NCI-H187 (cell line): ENCODE measurements around the gene DMKN.
"Not testable (repeated sequence)": the region's sequence is repeated elsewhere in the genome, so short reads cannot be mapped to it uniquely, and the experiment has no call there.

Experiments
- DNase-seq, 2 experiments: peaks; one replicate each; lab custom pipeline; 2025; lab: John Stamatoyannopoulos, UW

Gene DMKN

DNA sequence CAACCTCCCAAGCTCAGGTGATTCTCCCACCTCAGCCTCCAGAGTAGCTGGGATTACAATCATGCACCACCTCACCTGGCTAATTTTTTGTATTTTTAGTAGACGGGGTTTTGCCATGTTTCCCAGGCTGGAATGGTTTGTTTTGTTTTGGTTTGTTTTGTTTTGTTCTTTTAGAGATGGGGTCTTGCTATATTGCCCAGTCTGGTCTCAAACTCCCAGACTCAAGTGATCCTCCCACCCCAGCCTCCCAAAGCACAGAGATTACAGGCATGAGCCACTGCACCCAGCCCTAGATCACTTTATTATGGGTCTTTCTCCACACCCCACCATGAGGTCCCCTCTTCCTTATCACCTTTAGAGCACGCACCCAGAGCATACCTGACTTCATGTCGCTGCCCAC lies 15.2 kb downstream of the DMKN start:
- no peak for DNase-seq

DNA sequence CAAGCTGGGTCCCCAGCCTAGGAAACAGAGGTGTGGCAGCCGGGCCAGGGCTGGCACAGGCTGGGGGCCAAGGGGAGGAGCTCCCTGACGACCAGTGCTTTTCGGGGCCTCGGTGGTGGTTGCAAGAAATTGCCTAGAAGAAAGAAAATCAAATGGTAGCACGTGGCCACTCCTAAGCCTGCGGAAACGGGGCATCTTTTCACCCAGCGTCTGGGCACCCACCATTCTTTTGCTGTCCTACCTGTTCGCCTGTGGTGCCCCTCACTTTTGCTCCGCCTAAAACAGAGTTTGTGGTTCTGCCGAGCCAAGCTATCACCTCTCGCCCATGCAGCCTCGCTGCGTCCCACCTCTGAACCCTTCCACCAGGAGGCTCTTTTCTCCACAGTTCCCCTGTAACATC lies 16.0 kb downstream of the DMKN start:
- DNase-seq = no peak

DNA sequence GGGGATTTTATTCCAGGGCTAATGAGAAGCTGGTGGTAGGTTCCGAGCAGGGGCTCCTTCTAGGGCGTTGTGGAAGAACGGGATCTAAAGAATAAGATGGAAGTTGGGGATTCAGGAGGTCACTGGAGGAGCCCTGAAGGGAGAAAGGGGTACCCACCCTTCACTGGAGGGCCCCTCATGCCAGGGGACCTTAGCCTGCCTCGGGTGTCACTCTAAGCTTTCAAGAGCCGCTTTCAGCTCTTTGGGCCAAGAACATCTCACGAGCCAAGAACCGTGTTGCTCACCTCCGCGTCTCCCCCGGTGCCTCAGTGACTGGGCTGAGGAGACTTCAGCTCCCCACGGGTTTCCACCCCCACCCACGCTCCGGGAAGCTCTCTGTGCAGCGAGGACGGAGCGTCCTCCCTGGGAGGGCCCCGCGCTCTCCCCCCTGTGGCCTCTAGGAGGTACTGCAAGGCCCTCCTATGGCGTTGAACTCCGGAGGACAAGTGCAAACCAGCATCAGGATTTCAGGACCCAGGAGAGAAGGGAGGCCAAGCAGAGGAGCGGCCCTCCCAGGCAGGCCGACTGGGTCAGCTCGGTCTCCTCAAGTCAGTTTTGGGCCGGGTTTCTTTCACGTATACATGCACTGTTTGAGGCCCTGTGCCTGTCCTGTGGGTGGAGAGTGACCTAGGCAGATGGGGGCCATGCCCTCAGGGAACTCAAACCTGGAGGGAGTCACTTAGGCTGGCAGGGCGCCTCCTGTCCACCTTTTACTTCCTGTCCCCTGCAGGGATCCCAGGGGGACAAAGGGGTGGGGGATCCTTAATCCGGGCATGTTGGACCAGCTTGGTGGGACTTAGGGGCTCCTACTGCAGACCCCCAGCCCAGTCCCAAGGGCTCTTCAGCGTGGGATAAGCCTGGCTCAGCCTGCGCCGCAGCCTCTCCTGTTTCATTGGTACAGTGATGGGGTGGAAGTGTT lies 18.1 kb downstream of the DMKN start:
- no peak for DNase-seq

DNA sequence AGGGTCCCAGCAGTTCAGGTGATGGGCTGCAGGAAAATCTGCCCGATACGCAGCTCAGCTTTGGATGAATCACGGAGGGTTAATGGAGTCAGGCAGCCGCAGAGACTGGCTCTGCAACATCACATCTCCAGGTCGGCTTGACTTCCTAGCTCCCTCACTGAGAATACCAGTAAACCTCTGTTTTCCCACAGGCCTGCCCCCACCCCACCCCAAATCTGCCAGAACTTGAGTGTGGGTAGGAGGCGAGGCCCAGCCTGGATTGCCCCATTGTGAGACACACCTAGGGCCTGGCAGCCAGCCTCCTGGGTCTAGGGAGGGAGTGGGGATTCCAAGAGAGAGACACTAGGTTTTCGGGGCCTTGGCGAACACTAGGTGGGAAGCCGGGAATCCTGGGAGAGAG lies 19.5 kb downstream of the DMKN start:
- DNase-seq = no peak

DNA sequence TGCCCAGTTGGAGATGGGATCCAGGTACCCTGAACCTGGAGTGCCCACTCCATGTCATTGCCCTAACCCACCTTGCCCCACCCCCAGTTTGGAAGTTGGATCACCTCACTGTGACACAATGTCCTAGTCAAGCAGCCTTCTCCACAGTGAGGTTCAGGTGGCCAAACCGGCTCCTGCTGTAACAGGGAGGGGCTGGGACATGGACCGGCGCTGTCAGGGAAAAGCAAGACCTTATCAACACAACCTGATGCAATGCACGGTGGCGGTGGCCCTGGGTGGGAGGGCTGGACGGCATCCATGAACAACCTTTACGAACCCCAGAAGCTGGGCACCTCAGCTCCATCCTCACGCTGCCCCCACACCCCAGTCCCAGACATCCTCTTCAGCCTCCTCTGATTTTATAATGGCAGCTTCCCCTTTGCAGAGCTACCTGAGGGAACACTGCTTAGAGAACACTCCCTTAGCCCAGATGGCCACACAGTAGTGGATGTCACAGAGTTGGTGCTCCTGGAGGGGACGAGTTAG lies 21.6 kb downstream of the DMKN start:
- DNase-seq = no peak

DNA sequence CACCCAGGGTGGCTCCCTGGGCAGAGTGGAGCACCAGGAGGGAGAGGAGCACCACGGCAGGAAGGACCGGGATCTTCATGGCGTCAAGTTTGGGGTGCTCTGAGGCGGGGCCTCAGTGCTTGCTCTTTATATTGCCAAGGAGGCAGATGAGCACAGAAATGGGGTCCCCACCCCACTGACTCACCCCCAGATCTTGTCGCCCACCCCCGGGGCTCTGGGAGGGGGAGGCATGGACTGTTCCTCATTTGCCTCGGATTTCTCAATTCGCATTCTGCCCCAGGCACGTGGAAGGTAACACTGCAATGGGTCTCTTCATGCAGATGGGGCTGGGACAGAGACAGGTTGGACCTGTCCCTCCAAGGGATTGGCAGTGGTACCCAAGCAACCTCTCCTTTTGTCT lies 23.1 kb downstream of the DMKN start, which contains the start of gene KRTDAP:
Gene KRTDAP, minus strand, starts transcription at position 101 of the 400 bp plus-strand sequence. Its CDS starts 22 bp downstream, at position 79.
- no peak for DNase-seq

DNA sequence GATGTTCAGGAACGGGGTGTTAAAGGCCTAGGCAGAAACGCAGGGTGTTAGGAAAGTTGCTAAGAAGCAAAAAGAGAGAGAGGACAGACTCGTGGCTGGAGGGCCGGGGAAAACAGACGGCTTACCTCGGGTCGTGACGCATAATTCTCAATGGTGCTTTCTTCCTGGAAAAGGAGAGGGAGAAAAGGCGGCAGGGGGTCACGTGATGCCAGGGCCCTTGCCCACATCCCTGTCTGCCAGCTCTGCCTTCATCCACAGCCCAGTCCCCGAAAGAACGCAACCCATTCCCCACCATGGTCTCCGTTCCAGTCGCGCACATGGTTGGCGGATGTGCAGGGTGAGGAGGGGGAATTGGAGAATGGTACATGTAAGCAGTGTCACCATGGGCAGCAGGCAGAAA lies 24.8 kb downstream of the DMKN start:
- no peak for DNase-seq

DNA sequence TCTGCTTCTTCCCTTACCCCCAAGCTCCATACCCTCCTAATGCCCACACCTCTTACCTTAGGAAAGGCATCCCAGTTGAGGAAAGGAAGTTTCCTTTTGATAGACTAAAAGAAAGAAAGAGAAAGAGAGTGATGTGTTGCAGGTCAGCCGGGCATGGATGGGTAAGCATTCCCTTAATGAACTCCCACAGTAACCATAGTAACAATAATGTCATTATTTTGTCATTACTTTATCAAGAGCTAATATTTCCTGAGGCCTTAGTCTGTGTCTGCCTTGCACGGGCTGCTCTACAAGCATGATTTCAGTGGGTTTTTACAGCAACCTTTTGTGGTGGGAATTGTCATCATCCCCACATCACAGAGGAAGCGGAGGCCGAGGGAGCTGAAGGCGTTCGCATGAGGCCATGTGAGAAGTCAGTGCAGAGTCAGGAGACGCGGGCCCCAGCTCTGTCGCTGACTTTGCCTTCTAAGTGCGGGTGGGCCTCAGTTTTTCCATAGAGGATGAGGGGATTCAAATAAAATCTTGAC lies 25.7 kb downstream of the DMKN start:
- no peak for DNase-seq

DNA sequence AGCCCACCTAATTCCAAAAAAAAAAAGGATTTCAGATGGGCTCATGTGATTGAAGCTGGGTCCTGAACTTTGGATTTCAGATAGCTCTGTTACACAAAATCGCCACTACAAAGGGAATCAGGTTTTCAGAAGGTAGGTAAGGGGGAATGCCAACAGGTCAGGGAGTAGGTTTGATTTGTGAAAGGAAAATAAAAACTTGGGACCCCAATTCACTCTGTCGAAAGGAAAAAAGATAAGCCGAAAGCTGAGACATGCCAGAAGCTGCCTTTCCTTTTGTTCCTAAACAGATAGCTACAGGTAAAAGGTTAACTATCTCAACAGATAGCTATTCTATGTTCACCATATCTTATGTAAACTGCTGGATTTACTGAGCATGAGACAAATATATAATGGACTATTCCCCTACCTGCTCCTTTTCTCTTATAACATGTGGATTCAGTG lies 27.2 kb downstream of the DMKN start:
- no peak for DNase-seq

DNA sequence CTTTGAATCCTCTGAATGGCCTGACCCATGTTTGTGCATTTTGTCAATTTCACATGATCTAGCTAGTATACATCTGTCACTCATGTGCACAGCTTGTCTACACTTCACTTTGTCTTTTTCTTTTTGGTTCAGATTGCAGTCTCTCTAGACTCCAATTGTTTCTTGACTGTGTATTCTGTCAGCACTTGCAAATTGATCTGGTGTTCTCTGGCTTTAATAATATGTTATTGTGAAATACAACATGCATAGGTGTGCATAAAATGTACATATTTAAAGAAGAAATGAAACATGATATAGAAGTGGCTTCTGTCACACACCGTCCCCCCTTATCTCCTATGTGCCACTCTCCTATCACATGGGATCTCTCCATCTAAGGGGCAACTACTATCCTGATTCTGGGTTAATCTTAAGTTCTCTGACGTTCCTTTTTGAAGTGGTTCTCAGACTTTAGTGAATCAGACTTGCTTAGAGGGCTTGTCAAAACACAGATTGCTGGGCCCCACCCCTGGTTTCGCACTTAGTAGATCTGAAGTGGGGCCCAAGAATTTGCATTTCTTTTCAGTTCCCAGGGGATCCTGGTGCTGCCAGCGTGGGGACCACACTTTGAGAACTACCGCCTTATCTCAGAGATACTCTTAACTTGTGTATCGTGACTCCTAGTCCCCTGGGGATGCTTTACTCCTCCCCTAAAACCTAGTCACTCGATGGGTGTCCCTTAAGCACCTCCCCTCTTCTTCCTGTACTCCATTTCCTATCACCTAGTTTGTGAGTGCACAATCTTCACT lies 29.0 kb downstream of the DMKN start:
- DNase-seq = no peak

DNA sequence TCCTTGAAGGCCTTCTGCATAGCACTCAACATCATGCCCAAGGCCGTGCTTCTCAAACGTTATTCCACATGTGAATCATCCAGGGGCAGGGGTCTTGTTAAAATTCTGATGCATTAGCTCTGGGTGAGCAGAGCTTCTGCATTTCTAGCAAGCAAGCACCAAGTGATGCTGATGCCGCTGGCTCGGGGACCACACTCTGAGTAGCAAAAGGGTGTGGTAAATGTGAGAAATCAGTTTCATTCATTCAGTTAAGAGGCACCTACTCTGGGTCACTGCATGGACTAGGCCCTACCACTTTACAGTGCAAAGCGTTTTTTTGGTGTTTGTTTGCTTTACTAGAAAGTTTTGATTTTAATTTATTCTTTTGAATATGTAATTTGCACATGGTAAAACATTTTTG lies 30.4 kb downstream of the DMKN start:
- no peak for DNase-seq

DNA sequence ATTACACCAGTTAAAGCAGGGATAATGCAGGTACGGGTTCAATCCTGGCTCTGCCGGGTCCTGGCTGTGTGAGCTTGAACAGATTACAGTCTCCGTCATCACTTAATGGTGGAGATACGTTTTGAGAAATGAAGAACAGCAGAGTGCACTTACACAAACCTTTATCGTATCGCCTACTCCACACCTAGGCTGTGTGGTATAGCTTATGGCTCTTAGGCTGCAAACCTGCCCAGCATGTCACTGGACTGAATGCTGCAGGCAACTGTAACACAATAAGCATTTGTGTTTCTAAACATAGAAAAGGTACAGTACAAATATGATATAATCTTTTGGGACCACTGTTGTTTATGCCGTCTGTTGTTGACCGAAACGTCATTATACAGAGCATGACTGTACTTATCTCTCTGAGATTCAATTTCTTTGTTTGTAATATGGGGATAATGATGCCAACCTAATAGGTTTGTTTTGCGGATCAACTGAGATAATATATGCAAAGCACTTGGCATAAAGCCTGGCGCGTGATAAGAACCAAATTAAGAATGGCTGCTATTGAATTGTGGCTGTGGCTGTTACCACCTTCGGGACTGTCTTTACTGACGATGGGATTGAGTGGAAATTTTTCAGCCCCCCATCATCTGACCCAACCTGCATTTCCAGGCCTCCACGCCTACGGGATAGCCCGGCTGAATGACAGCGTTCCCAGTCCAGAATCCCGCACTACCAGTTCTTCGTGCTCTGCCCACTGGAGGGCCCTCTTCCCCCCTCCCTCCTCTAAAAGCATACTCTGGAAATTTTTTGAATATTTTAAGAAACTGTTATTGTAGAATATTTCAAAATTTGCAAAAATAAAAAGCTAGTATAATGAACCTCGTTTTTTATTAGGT lies 34.4 kb downstream of the DMKN start:
- DNase-seq = no peak

DNA sequence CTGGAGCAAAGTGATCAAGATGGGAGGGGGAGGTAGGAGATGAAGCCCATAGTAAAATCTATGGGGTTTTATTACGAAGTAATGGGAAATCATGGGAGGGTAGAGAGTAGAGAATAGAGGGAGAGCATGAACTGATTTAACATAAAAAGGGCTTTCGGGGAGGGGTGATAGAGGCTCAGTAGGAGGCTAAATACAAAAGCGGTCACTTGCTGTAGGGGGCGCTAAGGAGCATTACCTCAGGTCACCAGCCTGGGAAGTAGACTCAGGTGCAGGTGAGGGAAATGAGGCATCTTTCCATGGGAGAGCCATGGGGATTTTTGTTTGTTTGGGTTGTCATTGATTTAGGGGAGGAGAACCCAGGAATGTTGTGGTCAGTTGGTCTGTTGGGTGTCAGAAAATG lies 37.3 kb downstream of the DMKN start:
- no peak for DNase-seq

DNA sequence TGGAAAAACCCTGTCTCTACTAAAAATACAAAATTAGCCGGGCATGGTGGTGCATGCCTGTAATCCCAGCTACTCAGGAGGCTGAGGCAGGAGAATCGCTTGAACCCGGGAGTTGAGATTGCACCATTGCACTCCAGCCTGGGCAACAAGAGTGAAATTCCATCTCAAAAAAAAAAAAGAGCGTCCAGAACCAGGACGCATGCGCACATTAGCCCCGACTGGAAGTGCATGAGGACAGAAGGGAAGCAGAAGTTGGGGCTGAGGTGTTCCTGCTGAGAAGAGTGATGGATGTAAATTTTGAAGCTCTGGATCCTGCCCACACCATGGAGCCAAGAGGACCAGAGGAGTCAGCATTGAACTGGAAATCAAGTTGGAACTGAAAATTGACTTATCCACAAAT lies 38.9 kb downstream of the DMKN start:
- not testable (repeated sequence) for DNase-seq

DNA sequence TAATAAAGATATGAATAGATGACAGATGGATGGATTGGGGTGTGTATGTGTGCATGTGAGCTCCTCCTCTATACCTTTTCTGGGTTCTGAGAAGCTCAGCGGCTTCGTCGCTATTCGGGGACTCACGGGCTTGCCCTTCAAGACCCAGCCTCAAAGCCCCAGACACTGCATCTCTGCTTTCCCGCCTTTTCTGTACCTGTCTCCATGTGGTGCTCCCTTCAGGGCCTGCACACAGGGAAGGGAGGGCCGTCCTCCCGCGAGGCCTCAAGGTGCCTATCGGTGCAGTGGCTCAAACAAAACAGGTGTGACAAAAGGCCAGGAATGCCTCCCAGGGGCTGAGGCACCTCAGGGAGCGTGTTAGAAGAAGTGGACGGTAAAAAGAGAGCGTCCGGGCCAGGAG lies 39.3 kb downstream of the DMKN start:
- DNase-seq = no peak

DNA sequence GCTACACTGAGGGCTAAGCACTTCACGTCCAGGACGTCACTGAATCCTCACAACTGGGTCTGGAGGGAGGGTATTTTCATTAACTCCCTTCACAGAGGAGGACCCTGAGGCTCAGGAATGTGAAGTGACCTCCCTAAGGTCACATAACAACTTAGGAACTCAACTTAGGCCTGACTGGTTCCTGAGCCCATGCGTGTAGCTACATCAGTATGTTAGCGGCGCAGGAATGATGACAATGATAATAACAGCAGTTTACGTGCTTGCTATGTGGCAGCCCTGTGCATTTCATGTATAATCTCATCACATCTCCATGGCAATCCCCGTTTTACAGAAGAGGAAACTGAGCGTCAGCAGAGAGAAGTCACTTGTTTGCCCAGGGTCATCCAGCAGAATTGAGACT lies 41.5 kb downstream of the DMKN start:
- DNase-seq = no peak

DNA sequence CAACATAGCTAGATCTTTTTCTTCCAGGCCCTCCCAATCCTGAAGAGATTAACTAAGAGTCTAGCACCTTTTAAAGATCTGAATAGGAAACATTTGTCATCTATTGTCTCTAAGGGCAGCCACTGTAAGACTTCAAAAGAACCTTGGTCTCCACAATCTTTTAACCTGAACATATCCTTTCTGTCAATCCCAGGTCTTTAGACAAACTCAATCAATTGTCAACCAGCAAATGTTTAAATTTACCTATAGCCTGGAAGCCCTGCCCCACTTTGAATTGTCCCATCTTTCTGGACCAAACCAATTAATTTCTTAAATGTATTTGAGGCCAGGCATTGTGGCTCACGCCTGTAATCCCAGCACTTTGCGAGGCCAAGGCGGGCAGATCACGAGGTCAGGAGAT lies 42.4 kb downstream of the DMKN start:
- not testable (repeated sequence) for DNase-seq

DNA sequence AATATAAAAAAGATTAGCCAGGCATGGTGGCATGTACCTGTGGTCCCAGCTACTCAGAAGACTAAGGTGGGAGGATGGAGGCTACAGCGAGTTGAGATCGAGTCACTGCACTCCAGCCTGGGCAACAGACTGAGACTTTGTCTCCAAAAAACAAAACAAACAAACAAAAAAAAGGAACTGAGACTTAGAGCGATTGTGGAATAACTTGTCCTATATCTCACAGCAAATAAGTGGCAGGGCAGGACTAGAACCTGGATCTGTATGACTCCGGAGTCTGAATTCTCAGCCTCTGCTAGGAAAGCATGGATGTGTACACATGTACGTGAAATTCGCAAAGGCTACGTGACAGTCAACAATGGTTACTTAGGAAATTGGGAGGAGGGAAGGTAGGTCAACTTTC lies 43.3 kb downstream of the DMKN start:
- DNase-seq = no peak

DNA sequence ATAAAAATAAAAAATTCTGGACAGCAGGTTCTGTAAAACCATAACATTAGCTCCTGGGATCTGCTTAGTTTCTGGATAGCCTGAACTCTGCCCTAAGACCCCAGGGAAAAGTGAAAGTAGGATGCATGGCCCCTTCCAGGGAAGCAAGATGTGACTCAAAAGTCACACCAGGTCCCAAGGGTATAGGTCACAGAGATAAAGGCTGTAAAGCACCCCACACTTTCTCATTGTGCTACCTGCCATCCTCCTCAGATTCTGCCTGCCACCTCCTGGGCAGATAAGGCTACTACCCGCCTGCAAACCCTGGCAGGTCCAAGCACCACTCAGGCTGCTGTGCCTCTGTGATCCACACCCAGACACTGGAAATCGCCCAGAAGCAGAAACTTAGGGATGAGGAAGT lies 44.8 kb downstream of the DMKN start:
- DNase-seq = no peak

DNA sequence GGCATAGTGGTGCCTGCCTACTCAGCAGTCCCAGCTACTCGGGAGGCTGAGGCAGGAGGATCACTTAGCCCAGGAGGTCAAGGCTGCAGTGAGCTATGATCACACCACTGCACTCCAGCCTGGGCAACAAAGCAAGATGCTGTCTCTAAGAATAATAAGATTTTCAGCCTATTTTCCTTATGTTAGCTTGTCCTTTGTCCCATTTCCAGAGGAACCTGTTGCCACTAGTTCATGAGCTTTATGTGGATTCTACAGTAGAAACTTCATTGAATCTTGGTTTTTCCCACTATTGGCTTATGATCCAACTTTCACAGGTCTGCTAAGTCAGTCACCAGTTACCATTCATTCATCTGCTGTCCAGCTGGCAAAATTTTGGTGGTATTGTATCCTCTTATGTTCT lies 47.2 kb downstream of the DMKN start:
- no peak for DNase-seq

DNA sequence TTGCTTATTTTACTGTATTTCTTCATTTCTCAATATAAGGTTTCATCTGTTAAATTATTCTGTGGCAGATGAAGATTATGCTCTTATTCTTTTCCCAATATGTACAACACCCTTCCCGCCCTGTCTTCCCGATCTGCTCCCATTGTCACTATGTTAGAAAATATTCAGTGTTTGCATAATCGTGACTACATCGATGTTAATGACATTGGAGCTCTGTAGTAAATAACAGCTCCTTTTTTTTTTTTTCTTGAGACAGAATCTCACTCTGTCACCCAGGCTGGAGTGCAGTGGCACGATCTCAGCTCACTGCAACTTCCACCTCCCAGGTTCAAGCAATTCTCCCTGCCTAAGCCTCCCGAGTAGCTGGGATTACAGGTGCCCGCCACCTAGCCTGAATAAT lies 50.5 kb downstream of the DMKN start:
- not testable (repeated sequence) for DNase-seq
